Fibroblast of the aortic adventitia (primary cell): ENCODE results near the gene AGPAT3. TPM values are rescaled to one million over a fixed set of nuclear protein-coding genes. Genes with fewer than 3 reads are reported as not detected.

Source experiments
- DNase-seq: peaks from one replicate; pipeline ENCODE4 v3.0.0-alpha.2; 2010; ENCODE audit warnings: low read depth
- H3K4me3 ChIP-seq: 2 replicates; pipeline ENCODE4 v1.5.1; 2011; ENCODE audit warnings: low read depth, mild to moderate bottlenecking, control low read depth, low read length, moderate library complexity
- total RNA-seq: library from RNA; depleted of rRNA; stranded (reverse); fragments of >200 nt; gene quantifications from 2 replicates; pipeline ENCODE4 v1.2.3, GENCODE V29; 2012; ENCODE audit warnings: low replicate concordance
- TF ChIP-seq, protein P1 (sequence below): IDR thresholded peaks from 2 replicates; pipeline ENCODE4 v1.5.1; 2011; ENCODE audit warnings: mild to moderate bottlenecking, low read length, control low read depth, inconsistent platforms; ENCODE audit not compliant: insufficient read depth

Gene AGPAT3
- total RNA-seq, 1 donor = 29.0 TPM

DNA sequence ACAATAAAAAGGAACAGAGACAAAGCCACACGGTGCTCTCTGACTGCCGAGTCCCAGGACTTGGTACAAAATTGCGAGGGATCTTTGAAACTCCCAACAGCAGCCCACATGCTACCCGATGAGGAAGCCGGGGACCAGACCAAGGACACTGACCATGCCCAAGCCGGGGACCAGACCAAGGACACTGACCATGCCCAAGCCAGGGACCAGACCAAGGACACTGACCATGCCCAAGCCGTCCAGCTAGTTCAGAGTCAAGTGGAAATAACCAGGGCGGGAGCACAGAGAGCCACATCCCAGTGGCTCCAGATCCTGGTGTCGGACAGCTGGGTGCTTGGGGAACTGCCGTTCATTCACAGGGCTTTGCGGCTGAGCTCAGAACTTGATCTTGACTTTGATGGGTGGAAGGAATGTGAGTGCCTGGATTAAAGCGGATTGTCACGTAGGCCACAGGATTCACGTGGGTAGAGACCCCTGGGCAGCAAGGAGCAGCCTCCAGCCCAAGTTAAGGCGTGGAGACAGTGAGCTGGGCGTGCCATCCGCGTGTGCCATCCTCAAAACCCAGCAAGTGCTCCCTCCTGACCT is 130.6 kb downstream of the AGPAT3 start:
- TF ChIP-seq, protein P1, sequence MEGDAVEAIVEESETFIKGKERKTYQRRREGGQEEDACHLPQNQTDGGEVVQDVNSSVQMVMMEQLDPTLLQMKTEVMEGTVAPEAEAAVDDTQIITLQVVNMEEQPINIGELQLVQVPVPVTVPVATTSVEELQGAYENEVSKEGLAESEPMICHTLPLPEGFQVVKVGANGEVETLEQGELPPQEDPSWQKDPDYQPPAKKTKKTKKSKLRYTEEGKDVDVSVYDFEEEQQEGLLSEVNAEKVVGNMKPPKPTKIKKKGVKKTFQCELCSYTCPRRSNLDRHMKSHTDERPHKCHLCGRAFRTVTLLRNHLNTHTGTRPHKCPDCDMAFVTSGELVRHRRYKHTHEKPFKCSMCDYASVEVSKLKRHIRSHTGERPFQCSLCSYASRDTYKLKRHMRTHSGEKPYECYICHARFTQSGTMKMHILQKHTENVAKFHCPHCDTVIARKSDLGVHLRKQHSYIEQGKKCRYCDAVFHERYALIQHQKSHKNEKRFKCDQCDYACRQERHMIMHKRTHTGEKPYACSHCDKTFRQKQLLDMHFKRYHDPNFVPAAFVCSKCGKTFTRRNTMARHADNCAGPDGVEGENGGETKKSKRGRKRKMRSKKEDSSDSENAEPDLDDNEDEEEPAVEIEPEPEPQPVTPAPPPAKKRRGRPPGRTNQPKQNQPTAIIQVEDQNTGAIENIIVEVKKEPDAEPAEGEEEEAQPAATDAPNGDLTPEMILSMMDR = no peak
- DNase-seq = no peak
- H3K4me3 ChIP-seq = no peak overlapping the region

DNA sequence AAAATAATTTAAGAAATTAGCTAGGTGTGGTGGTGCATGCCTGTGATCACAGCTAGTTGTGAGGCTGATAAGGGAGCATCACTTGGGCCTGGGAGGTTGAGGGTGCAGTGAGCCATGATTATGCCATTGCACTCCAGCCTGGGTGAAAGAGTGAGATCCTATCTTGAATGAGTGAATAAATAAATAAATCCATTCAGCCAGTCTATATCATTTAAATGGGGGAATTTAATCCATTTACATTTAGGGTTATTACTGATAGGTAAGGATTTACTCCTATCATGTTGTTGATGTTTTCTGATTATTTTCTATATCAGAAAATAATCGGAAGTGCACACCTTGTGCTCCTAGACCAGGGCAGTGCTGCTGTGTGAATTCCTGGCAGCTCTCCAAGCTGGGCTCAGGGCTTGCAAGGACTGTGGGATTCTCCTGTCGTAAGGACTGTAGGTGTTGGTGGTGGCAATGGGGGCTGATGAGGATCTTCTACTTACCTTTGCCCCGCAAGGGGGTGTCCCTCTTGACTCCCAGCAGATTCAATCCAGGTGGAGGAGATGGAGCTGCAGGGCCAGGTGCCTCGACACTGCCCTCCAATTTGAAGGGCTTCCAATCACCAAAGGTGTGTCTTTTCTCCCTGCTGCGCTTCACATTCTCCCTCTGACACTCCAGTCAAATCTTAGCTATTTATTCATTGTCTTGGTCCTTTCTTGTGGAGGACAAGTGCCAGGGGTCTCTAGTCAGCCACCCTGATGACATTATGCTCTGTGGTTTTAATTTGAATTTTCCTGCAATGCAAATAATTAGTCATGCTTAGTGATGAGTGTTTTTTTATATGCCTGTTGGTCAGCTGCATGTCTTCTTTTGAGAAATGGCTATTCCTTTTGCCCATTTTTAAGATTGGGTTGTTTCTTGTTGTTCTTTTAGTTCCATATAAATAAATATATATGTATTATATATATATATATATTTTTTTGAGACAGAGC is 133.0 kb downstream of the AGPAT3 start:
- H3K4me3 ChIP-seq = no peak overlapping the region
- no peak for DNase-seq
- TF ChIP-seq, protein P1 = no peak

DNA sequence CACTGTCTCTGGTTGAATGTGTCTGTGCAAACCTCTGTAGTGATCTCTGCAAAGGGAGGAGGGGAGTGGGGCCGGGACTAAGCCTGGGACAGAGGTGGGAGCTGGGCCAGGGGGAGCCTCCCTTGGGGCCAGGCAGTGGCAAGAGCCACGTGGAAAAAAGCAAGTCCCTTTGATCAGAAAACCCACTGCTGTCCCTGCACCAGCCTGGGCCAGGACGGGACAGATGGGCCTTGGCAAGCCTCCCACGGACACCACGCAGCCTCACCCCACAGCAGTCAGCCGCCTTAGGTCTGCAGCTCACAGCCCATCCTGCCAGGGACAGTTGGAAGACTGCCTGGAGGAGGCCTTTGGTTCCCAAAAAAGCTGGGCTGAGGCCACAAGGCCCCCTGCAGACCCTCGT is 135.3 kb downstream of the AGPAT3 start:
- DNase-seq = no peak
- TF ChIP-seq, protein P1 = no peak
- H3K4me3 ChIP-seq = no peak overlapping the region

DNA sequence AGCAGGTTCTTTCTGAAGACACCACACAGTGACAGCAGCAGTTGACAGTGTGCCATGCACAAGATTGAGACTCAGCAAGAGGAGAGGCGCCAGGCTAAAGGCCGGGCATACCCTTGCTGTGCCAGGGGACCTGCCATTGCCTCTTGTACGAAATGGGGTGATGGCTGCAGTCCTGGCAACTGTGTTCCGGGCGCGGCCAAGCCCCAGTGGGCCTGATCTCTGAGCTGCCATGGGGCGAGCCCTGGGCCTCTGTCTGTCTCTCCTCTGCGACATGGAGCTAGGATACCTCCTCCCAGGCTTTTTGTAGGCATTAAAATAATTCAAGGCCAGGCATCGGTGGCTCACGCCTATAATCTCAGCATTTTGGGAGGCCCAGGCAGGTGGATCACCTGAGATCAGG is 137.5 kb downstream of the AGPAT3 start:
- TF ChIP-seq, protein P1 = no peak
- DNase-seq = no peak
- H3K4me3 ChIP-seq = no peak overlapping the region

DNA sequence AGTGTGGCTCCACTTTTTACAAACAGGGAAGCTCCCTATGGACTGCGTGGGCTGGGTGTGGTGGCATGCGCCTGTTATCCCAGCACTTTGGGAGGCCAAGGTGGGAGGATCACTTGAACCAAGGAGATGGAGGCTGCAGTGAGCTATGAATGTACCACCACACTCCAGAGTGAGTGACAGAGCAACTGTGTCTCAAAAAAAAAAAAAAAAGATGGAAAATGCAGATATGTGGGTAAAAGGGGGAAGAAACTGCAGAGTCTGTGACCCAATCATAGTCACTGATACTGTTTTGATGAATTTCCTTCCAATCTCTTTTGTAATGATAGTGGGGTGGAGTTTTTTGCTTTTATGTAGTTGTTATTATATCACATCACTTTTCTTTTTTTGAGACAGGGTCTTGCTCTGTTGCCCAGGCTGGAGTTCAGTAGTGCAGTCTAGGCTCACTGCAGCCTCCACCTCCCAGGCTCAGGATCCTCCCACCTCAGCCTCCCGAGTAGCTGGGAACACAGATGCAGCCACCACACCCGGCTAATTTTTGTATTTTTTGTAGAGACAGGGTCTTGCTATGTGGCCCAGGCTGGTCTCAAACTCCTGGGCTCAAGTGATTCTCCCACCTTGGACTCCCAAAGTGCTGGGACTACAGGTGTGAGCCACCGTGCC is 138.4 kb downstream of the AGPAT3 start:
- TF ChIP-seq, protein P1 = no peak
- DNase-seq = no peak
- no peak overlapping the region for H3K4me3 ChIP-seq

DNA sequence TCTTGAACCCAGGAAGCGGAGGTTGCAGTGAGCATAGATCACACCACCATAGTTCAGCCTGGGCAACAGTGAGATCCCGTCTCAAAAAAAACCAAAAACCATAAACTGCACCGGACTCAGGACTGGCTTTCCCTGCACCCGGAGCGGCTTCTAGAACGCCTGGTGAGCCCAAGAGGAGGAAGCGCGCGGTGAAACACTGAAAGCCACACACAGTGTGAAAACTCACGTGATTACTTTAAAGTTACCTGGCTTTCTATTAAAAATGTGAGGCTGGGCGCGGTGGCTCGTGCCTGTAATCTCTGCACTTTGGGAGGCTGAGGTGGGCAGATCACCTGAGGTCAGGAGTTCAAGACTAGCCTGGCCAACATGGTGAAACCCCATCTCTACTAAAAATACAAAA is 140.0 kb downstream of the AGPAT3 start:
- no peak for DNase-seq
- TF ChIP-seq, protein P1 = no peak
- H3K4me3 ChIP-seq = no peak overlapping the region
